HCT116 (cell line): ENCODE measurements around the gene ADAMTS13. TPM values are rescaled to one million over a fixed set of nuclear protein-coding genes. Genes with fewer than 3 reads are reported as not detected.

Source experiments
- ATAC-seq: fragments of 200-7000 bp; cut with Tn5 transposase; 2 replicates; pipeline ENCODE4 v1.9.1; 2020; ENCODE audit warnings: mild to moderate bottlenecking, moderate library complexity
- BruUV-seq: library from RNA; stranded (reverse); fragments of 400-500 nt; replicated peaks from 2 replicates; lab custom pipeline; 2021; lab: Mats Ljungman, UMichigan
- CTCF ChIA-PET: fragments of 300-600 bp; sonication (Branson Sonifier 250); formaldehyde crosslinking; loops from one replicate; lab custom pipeline; 2021; ENCODE audit warnings: antibody characterized with exemption; lab: Charles Lee
- POLR2A ChIA-PET: fragments of 300-600, 350-600 bp; sonication (Branson Sonifier 250); formaldehyde crosslinking; loops from one replicate; lab custom pipeline; 2021; ENCODE audit warnings: antibody characterized with exemption; lab: Charles Lee
- RAD21 ChIA-PET, 2 experiments: fragments of 300-600 bp; sonication (Branson Sonifier 250); formaldehyde crosslinking; loops; one replicate each; lab custom pipeline; 2023; ENCODE audit warnings: low total read pairs in 2 of 2; ENCODE audit not compliant: uncharacterized antibody in 2 of 2, unreplicated experiment in 2 of 2, low non-redundant PET in 1 of 2; lab: Charles Lee
- DNase-seq: peaks from one replicate; pipeline ENCODE4 v3.0.0-alpha.2; 2010; ENCODE audit warnings: low read depth, low spot score
- H2AFZ ChIP-seq: fragments of 200-600 bp; shearing (Covaris generic), sonication (generic); 2 replicates; pipeline ENCODE4 v1.6.1; 2017; ENCODE audit warnings: low read depth, mixed run types, mixed read lengths, antibody characterized with exemption, low read length; ENCODE audit not compliant: poor library complexity, severe bottlenecking
- H3K27ac ChIP-seq: 2 replicates; pipeline ENCODE4 v1.5.1; 2012; ENCODE audit warnings: low read depth, low read length
- H3K27me3 ChIP-seq: fragments of 200-600 bp; sonication (generic); 2 replicates; pipeline ENCODE4 v1.6.1; 2016; ENCODE audit warnings: mixed run types, low read length, mixed read lengths; ENCODE audit not compliant: insufficient read depth
- H3K36me3 ChIP-seq, 2 experiments: fragments of 200-500 bp in 1 of 2; fragments of 200-600 bp in 1 of 2; sonication (Bioruptor generic) in 1 of 2; sonication (generic) in 1 of 2; 2 replicates each; pipeline versions ENCODE4 v1.5.1 to v1.6.1; 2014 to 2016; ENCODE audit warnings: low read length in 2 of 2, inconsistent platforms in 1 of 2, mixed read lengths in 1 of 2, mixed run types in 1 of 2; ENCODE audit not compliant: insufficient read depth in 2 of 2, control insufficient read depth in 1 of 2
- H3K4me1 ChIP-seq, 2 experiments: fragments of 200-600 bp in 1 of 2; sonication (generic) in 1 of 2; 2 replicates each; pipeline versions ENCODE4 v1.5.1 to v1.6.1; 2012 to 2017; ENCODE audit warnings: low read length in 2 of 2, inconsistent platforms in 1 of 2, mild to moderate bottlenecking in 1 of 2, mixed read lengths in 1 of 2, mixed run types in 1 of 2, moderate library complexity in 1 of 2; ENCODE audit not compliant: insufficient read depth in 2 of 2, control insufficient read depth in 1 of 2
- H3K4me2 ChIP-seq: fragments of 200-600 bp; sonication (generic); 2 replicates; pipeline ENCODE4 v1.6.1; 2017; ENCODE audit warnings: mixed run types, low read length, mixed read lengths
- H3K4me3 ChIP-seq, 2 experiments: fragments of 200-600 bp in 1 of 2; sonication (generic) in 1 of 2; replicated peaks in 1 of 2; 2 replicates each; pipeline ENCODE4 v1.5.1; 2011 to 2016; ENCODE audit warnings: low read length in 2 of 2, control low read depth in 1 of 2, low read depth in 1 of 2, mild to moderate bottlenecking in 1 of 2, mixed read lengths in 1 of 2, mixed run types in 1 of 2
- H3K79me2 ChIP-seq: fragments of 200-600 bp; sonication (generic); 2 replicates; pipeline ENCODE4 v1.6.1; 2017; ENCODE audit warnings: mild to moderate bottlenecking, mixed run types, low read length, moderate library complexity, mixed read lengths; ENCODE audit not compliant: insufficient read depth
- H3K9ac ChIP-seq: fragments of 200-600 bp; sonication (generic); 2 replicates; pipeline ENCODE4 v1.6.1; 2016; ENCODE audit warnings: low read length, mixed read lengths
- H3K9me2 ChIP-seq: fragments of 200-600 bp; sonication (generic), shearing (Covaris generic); 2 replicates; pipeline ENCODE4 v1.6.1; 2017; ENCODE audit warnings: mixed run types, mild to moderate bottlenecking, moderate library complexity; ENCODE audit not compliant: insufficient read depth
- H3K9me3 ChIP-seq, 2 experiments: fragments of 200-500 bp in 1 of 2; fragments of 200-600 bp in 1 of 2; sonication (Bioruptor generic) in 1 of 2; sonication (generic) in 1 of 2; 2 replicates each; pipeline ENCODE4 v1.6.1; 2014 to 2017; ENCODE audit warnings: low read length in 2 of 2, mixed read lengths in 2 of 2, inconsistent platforms in 1 of 2, low read depth in 1 of 2, mild to moderate bottlenecking in 1 of 2, mixed run types in 1 of 2, moderate library complexity in 1 of 2; ENCODE audit not compliant: control insufficient read depth in 1 of 2, insufficient read depth in 1 of 2
- H4K20me1 ChIP-seq: fragments of 200-600 bp; sonication (generic), shearing (Covaris generic); 2 replicates; pipeline ENCODE4 v1.6.1; 2017; ENCODE audit warnings: mixed run types, mild to moderate bottlenecking, moderate library complexity; ENCODE audit not compliant: insufficient read depth
- EZH2 ChIP-seq: fragments of 200-600 bp; sonication (generic); IDR thresholded peaks from 2 replicates; pipeline ENCODE4 v1.6.1; 2017; ENCODE audit warnings: antibody characterized with exemption, mixed run types
- EZH2phosphoT487 ChIP-seq: fragments of 200-600 bp; IDR thresholded peaks from 2 replicates; pipeline ENCODE4 v1.6.1; 2018; ENCODE audit warnings: antibody characterized with exemption, borderline replicate concordance
- FOSL1 ChIP-seq: IDR thresholded peaks from 2 replicates; pipeline ENCODE4 v1.6.1; 2012; ENCODE audit warnings: low read depth
- POLR2A ChIP-seq: IDR thresholded peaks from 2 replicates; pipeline ENCODE4 v1.7.0; 2011; ENCODE audit warnings: borderline replicate concordance; ENCODE audit not compliant: insufficient read depth, insufficient read length; ENCODE audit errors: extremely low read depth
- SP1 ChIP-seq: IDR thresholded peaks from 2 replicates; pipeline ENCODE4 v1.6.1; 2012; ENCODE audit warnings: low read depth
- ZNF274 ChIP-seq: fragments of 200-500 bp; sonication (Bioruptor generic); IDR thresholded peaks from 2 replicates; pipeline ENCODE4 v1.6.1; 2014; ENCODE audit warnings: mild to moderate bottlenecking, low read depth, low read length, inconsistent platforms
- intact Hi-C: fragments of 100-400 bp; cut with micrococcal nuclease; formaldehyde crosslinking; loops from 2 replicates; pipeline ENCODE4 v1.10.0; 2022
- total RNA-seq: library from RNA; stranded (reverse); gene quantifications from one replicate; pipeline ENCODE4 v1.2.1, GENCODE V29; 2021; ENCODE audit not compliant: unreplicated experiment
- TF ChIP-seq, protein P1 (sequence below), 3 experiments: fragments of 200-600 bp in 1 of 3; sonication (generic) in 1 of 3; IDR thresholded peaks in 2 of 3; conservative IDR thresholded peaks in 1 of 3; 2 replicates each; pipeline ENCODE4 v1.5.1; 2012 to 2017; ENCODE audit warnings: low read depth in 2 of 3, low read length in 2 of 3, antibody characterized with exemption in 1 of 3, borderline replicate concordance in 1 of 3, control low read depth in 1 of 3, mild to moderate bottlenecking in 1 of 3, mixed read lengths in 1 of 3, mixed run types in 1 of 3, moderate library complexity in 1 of 3; ENCODE audit not compliant: insufficient read depth in 1 of 3
- TF ChIP-seq, protein P2 (sequence below): IDR thresholded peaks from 2 replicates; pipeline ENCODE4 v1.6.1; 2012

The ADAMTS13 gene
- total RNA-seq, 1 experiment from 2014 or later = 9.2 TPM

DNA sequence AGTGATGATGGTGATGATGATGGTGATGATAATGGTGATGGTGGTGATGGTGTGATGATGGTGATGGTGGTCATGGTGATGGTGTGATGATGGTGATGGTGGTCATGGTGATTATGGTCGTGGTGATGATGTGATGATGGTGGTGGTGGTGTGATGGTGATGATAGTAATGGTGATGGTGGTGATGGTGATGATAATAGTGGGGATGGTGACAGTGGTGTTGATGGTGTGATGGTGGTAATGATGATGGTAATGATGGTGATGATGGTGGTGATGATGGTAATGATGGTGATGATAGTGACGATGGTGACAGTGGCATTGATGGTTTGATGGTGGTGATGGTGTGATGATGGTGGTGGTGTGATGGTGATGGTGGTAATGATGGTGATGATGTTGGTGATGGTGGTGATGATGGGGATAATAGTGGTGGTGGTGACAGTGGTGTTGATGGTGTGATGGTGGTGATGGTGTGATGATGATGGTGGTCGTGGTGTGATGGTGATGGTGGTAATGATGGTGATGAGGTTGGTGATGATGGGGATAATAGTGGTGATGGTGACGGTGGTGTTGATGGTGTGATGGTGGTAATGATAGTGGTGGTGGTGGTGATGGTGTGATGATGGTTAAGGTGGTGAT, 39.5 kb upstream of the ADAMTS13 start:
- Histone ChIP-seq H3K4me1 (peaks cover 9 to 11% of the 10 kb centered on the region in 2 experiments), H2AFZ (no peak overlapping the region), H3K79me2 (no peaks in the 10 kb centered on the region), H3K9me2 (no peaks in the 10 kb centered on the region), H3K36me3 (no peaks in the 10 kb centered on the region), H3K4me3 (no peak overlapping the region), H3K4me2 (no peak overlapping the region), H4K20me1 (no peaks in the 10 kb centered on the region), H3K9me3 (peaks cover 0 to 10% of the 10 kb centered on the region in 2 experiments; a peak in 1 of 4 replicates), H3K27me3 (no peaks in the 10 kb centered on the region), H3K9ac (no peak overlapping the region), H3K27ac (no peak overlapping the region)
- no TSS peak for BruUV-seq
- intact Hi-C loops = no loop called here
- ChIA-PET RAD21 (no interaction called here), CTCF (no interaction called here), POLR2A (no interaction called here)
- DNase-seq (no peak), ATAC-seq (no peak)
- TF ChIP-seq, protein P1, sequence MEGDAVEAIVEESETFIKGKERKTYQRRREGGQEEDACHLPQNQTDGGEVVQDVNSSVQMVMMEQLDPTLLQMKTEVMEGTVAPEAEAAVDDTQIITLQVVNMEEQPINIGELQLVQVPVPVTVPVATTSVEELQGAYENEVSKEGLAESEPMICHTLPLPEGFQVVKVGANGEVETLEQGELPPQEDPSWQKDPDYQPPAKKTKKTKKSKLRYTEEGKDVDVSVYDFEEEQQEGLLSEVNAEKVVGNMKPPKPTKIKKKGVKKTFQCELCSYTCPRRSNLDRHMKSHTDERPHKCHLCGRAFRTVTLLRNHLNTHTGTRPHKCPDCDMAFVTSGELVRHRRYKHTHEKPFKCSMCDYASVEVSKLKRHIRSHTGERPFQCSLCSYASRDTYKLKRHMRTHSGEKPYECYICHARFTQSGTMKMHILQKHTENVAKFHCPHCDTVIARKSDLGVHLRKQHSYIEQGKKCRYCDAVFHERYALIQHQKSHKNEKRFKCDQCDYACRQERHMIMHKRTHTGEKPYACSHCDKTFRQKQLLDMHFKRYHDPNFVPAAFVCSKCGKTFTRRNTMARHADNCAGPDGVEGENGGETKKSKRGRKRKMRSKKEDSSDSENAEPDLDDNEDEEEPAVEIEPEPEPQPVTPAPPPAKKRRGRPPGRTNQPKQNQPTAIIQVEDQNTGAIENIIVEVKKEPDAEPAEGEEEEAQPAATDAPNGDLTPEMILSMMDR (IDR thresholded peaks at IDR 0.05 in 2 of 3, conservative IDR thresholded peaks at IDR 0.05 in 1 of 3; ENCODE audit: borderline replicate concordance in 1 of 3, insufficient read depth in 1 of 3, low read depth in 2 of 3, low read length in 2 of 3) = no peak
- no peak for TF ChIP-seq SP1
- TF ChIP-seq FOSL1 = no peak
- TF ChIP-seq, protein P2, sequence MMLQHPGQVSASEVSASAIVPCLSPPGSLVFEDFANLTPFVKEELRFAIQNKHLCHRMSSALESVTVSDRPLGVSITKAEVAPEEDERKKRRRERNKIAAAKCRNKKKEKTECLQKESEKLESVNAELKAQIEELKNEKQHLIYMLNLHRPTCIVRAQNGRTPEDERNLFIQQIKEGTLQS = no peak
- TF ChIP-seq POLR2A = no peak
- TF ChIP-seq EZH2 = no peak
- TF ChIP-seq ZNF274 = no peak
- no peak for TF ChIP-seq EZH2phosphoT487
